SIG-M5 treated with dmso at 0.1 percent for 504 hours (cell line): ENCODE results near the gene HPCAL1.
A peak's percentile ranks its signal among the peaks of the same experiment; 100 is the strongest.

Source experiments
- DNase-seq: peaks from one replicate; lab custom pipeline; 2025; ENCODE audit not compliant: unreplicated experiment; lab: John Stamatoyannopoulos, UW

Gene HPCAL1

DNA sequence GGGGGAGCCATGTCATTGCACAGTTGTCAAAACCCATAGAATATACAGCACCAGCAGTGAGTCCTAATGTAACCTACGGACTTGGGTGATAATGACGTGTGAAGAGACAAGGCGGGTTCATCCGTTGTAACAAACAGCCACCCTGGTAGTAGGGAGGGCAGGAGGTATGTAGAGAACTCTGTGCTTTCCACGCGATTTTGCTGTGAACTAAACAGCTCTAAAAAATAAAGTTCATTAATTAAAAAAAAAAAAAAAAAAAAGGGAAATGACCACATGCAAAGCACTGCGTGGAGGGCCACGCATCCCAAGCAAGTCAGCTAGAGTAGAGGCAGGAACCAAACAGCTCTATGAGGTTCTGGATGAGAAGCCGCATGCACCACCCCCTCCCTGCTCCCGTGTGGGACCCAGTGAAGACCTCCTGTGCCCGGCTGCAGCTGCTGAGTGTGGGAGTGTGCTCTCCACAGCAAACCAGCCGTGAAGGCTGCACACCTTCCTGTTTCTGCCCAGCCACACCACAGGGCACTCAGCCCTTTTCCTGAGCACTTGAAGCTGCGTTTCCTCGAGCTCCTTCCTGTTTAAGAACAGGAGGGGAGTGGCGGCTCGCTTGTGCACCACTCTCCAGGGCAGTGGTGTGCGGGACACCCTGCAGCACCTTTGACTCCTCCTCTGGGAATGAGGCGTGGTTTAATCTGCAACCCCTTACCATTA, 79.8 kb downstream of the HPCAL1 start:
- peak; percentile 59 for DNase-seq

- peak; percentile 10 for DNase-seq
These were observed 81.4 kb downstream of the HPCAL1 start for GRCh38 chr2:10383960-10384734.

DNA sequence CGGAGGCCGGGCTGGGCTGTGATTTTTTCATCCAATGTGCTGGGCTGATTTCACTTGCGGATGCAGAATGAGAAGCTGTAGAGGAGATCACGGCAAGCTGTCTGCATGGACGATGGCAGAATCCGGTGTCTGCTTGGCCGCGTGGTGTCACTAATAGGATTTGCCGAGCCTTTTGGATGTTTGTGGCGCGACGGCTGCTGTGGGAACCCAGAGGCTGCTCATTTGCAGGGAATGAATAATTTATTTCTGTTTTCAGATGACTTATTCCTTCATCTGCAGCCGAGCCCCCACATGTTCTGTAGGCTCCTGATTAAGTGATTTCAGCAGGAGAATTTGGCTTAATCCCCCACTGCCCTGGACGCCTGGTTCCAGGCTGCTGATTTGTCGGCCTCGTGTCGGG, 82.8 kb downstream of the HPCAL1 start:
- no peak for DNase-seq

GRCh38 chr2:10385933-10386773, 83.4 kb downstream of the HPCAL1 start:
- DNase-seq = no peak

DNA sequence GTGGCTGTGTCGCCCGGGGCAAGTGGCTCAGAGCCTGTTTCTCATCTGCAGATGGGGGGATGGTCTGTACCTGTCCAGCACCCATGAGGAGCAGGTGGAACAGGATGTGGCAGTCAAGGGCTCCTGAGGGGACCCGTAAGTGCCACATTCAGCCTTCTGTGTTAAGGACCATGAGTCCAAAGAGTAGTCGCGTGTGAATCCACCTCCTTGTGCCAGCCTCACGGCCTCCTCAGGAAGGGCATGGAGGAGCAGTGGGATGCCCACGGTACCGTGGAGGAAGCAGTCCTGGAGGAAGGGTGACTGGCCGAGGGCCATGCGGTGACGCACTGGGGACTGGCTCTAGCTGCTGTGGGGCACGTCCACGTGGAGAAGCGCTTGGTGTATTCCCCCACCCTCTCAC, 84.3 kb downstream of the HPCAL1 start:
- DNase-seq = no peak

DNA sequence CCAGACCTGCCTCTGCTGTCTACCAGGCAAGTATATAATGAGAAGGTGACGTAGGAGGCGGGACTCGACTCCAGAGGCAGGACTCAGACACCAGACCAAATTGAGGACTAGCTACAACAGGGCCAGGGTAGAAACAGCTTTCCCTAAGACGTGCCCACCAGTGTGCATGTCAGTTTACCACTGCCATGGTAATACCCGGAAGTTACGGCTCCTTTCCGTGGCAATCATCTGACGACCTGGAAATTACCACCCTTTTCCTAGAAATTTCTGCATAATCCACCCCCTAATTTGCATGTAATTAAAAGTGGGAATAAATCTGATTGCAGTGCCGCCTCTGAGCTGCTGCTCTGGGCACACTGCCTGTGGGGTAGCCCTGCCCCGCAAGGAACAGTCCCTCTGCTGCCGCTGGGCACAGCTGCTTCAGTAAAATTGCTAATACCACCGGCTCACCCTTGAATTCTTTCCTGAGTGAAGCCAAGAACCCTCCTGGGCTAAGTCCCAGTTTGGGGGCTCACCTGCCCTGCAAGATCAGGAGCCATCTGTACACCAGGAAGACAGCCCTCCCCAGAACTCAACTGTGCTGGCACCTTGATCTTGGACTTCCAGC, 86.4 kb downstream of the HPCAL1 start:
- DNase-seq = no peak

DNA sequence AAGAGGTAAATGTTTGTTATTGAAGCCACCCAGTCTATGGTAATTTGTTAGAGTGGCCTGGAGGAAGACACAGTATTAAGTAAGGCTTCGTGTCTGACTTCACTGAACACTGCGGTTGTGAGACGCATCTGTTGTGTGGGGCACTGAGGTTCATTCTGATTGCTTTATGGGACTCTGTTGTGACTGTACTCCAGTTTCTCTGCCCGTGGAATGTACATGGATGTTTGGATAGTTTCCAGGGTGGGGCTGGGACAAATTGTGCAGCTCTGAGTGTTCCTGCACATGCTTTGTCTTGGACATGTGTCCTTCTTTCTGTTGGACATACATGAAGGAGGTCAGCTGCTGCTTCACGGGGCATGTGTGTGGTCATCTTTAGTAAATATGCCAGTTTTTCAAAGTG, 86.9 kb downstream of the HPCAL1 start:
- DNase-seq = no peak

DNA sequence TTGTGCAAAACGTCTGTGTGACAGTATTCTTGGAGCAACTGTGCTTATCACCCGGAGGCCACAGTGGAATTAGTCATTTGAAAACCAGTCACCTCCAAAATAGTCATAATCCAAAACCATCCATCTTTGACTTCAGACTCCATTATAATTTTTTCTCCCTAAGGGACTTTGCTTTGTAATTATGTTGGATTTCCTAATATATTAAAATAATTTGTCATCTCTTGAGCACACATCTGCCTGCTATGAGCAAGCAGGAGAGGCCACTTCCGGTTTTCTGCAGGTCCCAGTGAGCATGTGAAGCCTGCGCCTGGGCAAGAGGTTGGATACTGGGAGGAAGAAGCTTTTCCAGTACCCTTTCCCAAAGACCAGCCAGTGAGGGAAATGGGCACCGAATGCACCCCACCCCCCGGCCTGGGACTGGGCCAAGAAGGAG, 87.7 kb downstream of the HPCAL1 start:
- no peak for DNase-seq

- DNase-seq = no peak
These were observed 89.4 kb downstream of the HPCAL1 start for GRCh38 chr2:10392100-10392499.

DNA sequence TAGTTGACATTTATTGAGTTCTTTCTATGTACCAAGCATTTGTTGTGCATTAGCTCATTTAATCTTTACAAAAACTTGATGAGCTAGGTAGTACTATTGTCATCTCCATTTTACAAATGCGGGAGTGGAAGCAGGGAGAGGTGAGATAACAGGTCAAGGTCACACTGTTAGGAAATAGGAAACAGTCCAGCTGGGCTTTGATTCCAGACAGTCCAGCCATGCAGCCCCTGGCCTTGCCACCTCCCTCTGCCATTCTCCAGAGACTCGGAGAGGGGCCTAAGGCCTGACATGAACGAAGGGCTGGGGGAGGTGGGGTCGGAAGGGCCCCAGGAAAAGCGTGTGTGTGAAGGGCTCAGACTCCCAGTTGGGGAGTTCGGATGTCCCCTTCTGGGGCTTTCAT, 89.8 kb downstream of the HPCAL1 start:
- DNase-seq = no peak

DNA sequence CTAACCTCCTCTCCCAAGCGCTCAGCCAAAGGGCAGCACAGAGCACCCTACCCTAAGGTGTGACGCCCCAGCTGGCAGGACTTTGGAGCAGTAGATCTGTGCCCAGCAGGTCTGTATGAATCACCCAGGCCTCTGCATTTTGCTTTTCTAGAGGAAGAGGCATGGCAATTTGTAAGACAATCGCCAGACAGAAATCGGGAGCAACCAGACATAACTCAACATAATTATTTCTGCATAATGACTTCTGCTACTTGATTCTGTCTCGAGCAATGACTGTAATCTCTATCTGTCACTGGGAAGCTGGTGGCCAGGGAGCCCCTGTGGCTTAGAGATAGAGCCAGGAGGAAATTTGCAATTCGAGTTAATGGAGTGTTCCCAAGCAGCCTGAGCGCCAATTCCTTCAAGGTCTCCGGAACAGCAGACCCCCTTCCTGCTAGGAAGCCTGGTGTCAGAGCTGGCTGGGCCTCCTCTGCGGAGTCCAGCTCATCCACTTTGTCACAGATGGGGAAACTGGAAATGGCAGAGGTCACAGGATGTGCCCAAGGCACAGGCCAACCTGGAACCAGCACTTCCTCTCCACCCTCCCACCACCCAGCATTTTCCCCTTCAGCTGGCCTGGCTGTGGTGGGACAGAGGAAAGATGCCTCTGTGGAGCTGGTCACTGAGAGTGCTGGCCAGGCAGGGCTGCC, 90.4 kb downstream of the HPCAL1 start:
- DNase-seq = no peak

DNA sequence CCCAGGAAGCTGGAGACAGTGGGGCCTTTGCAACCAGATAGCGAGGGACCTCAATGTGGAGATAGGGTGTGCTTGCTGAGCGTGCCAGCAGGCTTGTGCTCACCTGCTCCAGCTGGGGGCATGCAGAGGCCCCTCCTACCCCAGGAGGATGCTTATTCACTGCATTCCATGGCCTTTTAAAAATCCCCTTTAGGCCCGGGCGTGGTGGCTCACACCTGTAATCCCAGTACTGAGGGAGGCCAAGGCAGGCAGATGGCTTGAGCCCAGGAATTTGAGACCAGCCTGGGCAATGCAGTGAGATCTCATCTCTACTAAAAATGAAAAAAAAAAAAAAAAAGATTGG, 90.9 kb downstream of the HPCAL1 start:
- DNase-seq = no peak

GRCh38 chr2:10395893-10396292, 93.2 kb downstream of the HPCAL1 start:
- no peak for DNase-seq

DNA sequence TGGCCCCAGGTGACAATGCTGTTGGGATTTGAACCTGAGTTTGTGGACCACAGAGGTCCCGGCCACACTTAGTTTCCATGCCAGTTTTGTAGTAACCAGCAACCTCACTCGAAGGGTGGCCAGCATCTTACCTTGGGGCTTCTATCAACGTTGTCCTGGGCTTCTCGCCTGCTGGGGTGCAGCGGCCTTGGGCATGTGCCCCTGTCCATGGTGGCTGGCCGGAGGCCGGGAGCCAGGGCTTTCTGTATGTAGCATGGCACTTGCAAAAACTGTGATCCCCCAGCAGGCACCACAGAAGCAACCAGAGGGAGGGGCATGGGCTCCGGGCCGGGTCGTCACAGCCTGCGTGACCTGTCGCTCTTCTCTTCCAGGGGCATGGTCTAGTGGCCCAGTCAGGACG, 93.8 kb downstream of the HPCAL1 start:
- DNase-seq = no peak

GRCh38 chr2:10397297-10397875, 94.7 kb downstream of the HPCAL1 start:
- no peak for DNase-seq

DNA sequence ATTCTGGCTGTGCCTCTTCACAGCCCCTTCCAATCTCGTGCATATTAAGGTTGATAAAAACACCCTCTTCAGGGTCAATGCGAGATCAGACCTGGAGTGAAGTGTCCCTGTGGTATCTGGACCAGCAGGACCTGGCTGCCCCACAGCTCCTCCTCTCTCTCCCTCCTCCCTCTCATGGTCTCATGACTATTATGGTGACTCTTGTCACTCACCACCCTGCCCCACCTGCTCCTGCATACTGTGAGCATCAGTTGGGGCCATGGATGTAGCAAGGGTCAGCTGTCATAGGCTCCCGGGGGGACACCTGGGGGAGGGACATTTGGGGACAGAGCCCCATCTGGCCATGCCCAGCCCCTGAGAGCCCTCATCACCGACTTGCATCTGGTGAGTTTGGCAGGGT, 95.2 kb downstream of the HPCAL1 start:
- DNase-seq = no peak

DNA sequence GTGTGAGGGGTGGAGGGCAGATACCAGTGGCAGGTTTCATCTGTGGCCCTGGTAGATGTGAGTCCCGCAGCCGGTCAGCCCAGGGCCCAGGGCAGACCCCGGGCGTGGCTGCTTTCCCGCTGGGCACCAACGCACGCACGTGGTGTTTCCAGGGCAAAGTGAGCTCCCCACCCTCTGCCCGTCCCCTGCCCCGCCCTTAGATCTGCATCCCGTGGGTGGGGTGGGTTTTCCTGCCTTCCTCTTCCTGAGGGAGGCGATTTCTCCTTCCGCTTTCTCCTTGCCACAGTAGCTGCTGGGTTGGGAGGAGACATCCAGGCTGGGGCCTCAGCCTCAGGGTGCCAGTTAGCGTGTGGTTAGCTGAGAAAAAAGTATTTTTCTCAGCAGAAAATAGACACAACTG, 95.8 kb downstream of the HPCAL1 start:
- DNase-seq = peak; percentile 86

DNA sequence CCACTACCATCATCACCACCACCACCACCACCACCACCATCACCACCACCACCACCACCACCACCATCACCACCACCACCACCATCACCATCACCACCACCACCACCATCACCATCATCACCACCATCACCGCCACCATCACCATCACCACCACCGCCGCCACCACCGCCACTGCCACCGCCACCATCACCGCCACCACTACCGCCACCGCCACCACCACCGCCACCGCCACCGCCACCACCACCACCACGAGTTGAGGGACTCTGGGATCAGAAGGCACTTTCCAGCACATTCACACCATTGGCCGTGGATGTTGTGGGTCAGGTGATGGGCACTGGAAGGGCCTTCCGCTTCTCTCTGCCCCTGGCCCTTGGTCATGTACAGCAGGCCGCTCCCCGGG, 96.7 kb downstream of the HPCAL1 start:
- no peak for DNase-seq

- peak; percentile 43 for DNase-seq
These were observed 97.3 kb downstream of the HPCAL1 start for GRCh38 chr2:10400002-10400401.

GRCh38 chr2:10400568-10400977, 97.9 kb downstream of the HPCAL1 start:
- DNase-seq = peak; percentile 91
